HS-5 (cell line): ENCODE measurements around the gene ZNF555.

ENCODE experiments used
- DNase-seq: peaks from one replicate; pipeline ENCODE4 v3.0.0-alpha.2; 2012; ENCODE audit warnings: low read depth

Gene ZNF555

DNA sequence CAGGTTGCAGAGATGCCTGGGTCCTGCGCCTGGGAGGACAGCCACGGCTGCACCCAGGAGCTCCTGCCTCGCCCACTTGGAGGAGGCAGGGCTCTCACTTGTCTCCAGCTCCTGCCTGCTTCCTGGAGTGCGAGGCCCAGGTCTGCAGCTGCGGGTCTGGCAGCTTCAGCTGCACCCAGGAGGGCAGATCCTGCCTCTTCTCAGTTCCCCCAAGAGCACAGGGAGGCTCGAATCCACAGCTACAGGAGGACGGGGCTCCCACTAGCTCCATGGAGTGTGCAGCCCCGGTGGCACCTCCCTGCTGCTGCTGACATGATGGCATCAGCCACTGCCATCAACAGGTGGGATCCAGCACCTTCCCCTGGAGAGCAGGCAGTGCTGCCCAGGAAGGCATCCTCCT lies 17.1 kb upstream of the ZNF555 start:
- DNase-seq: no peak

DNA sequence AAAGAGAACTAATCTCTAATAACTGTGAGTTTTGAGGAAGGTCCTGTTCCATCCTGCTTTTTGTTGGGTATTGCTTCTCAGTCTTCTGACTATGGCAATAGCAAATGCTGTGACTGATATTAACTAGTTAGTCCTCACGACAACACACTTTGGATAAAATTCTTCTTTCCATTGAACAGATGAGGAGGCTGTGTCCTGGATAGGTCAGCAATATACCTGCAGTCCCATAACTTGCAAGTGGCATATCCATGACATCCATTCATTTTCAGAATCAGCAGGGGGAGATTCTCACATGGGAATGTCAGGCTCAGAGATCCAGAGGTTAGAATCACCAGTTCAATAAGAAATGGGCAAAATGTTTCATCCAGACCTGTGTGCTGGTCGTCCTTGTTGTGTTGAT lies 14.3 kb upstream of the ZNF555 start:
- DNase-seq: no peak

DNA sequence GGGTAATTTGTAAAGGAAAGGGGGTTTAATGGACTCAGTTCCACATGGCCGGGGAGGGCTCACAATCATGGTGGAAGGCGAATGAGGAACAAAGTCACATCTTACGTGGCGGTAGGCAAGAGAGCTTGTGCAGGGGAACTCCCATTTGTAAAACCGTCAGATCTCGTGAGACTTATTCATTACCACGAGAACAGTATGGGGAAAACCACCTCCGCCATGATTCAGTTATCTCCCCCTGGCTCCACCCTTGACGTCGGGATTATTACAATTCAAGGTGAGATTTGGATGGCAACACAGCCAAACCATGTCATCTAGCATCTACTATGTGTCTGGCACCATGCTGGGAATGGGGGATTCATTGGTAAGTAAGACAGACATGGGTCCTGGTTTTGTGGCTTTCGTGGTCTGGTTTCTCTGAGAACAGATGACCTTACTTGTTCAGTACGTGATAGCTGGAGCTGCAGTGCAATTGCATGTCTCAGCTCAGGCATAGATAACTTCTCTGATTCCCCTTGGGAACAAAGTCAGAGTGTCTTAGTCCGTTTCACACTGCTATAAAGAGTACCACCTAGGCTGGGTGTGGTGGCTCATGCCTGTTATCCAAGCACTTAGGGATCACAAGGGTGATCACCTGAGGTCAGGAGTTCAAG lies 13.3 kb upstream of the ZNF555 start:
- no peak for DNase-seq

DNA sequence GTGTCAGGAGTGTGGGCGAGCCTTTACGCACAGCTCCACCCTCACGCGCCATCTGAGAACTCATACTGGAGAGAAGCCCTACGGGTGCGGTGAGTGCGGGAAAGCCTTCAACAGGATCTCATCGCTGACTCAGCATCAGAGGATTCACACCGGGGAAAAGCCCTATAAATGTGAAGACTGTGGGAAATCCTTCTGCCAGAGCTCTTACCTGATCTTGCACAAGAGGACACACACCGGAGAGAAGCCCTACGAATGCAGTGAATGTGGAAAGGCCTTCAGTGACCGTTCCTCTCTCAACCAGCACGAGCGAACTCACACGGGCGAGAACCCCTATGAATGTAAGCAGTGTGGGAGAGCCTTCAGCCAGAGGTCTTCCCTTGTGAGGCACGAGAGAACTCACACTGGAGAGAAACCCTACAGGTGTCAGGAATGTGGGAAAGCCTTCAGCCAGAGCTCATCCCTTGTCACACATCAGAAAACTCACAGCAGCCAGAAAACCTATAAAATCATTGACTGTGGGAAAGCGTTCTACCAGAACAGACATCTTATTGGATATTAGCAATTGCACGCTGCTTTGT lies 6.9 kb upstream of the ZNF555 start:
- DNase-seq: no peak

DNA sequence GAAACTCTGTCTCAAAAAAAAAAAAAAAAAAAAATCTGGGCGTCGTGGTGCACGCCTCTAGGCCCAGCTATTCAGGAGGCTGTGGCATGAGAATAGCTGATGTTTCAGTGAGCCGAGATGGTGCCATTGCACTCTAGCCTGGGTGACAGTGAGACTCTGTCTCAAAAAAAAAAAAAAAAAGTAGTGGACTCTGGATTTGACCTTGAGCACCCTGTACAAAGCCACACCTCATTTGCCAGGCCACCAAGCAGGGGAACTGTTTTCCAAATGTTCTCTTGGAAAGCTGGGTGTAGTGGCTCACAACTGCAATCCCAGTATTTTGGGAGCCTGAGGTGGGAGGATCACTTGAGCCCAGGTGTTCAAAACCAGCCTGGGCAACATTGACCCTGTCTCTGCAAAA lies 3.8 kb upstream of the ZNF555 start:
- no peak for DNase-seq

DNA sequence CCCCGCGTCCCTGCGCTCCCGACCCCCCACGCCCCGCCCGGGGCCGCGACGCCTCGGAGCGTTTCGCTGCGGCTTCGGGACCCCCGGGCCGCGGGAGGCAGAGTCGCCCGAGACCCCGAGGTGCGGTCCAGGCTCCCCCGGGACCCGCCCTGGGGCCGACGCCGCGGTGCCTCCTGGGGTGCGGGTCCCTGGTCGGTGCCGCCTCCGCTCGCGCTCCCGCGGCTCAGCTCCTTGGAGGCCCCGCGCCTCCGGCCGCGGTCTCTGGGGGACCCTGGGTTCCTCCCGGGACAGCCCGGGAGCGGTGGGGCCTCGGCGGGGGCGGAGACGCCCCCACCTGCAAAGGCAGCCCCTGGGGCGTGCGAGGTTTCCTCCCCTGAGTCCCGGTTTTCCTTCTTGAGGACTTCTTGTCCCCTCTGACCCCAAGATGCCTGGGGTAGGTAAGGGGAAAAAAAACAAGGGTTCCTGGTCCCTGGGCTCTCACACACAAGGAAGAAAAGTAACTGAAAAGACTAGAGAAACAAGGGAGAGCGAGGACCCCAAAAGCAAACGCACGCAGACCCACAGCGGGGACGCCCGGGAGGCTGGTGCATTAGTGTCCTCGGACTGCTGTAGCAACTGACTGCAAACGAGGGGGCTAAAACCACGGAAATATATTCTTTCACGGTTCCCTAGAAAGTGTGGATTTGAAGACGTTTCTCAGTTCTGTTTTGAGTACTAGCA lies 740 bp downstream of the ZNF555 start:
- no peak for DNase-seq

DNA sequence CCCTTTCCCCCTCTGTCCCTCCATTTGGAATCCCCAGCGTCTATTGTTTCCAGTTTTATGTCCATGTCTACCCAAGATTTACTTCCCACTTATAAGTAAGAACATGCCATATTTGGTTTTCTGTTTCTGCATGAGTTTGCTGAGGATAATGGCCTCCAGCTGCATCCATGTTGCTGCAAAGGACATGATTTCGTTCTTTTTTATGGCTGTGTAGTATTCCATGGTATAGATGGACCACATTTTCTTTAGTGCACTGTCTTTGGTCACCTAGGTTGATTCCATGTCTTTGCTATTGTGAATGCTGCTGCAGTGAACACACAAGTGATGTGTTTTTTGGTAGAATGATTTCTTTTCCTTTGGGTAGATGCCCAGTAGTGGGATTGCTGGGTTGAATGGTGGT lies 3.8 kb downstream of the ZNF555 start:
- DNase-seq: no peak

DNA sequence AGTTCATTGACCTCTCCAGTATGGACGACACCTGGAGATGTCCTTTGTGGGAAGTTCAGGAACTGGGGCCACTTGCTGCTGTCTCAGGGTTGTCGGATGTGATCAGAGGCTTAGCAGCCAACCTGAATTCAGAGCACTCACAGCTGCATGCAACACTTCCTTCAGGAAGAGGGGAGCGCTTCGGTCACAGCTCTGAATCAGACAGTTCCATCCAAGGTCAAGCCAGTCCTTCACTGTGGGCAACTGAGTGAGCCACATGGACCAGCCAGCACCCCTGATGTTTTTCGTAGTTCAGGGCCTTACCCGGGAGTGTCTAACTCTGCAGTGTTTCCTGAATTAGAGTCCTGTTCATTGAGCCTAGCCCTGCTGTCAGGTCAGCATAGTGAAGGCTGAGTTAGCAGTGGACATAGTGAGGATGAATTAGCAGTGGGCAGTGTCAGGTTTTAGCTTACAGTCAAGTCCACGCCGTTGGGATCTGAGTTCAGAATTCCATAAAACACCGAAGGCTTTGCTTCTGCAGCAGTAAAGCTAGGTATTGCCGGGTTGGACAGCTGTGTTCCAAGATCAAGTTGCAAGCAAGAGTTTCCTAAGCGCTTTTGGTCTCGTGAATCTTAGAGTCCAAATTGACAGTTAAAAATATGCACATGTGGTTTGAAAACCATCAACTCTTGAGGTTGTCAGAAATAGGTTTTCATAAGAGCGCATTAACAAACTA lies 5.1 kb downstream of the ZNF555 start:
- no peak for DNase-seq

DNA sequence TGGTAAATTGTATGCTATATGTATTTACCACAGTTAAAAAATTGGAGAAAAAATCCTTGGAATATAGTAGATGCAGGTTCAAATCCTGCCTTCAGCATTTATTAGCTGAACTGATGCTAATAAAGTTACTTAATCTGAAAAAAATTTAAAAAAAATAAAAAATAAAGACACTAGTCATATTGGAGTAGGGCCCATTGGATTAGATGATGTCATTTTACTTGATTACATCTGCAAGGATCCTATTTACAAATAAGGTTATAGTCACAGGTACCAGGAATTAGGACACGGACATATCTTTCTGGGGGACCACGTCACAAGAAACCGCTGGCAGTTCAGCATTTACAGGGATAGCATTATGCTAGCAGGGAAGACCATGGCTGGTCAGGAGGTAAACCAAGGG lies 6.2 kb downstream of the ZNF555 start:
- DNase-seq: no peak

DNA sequence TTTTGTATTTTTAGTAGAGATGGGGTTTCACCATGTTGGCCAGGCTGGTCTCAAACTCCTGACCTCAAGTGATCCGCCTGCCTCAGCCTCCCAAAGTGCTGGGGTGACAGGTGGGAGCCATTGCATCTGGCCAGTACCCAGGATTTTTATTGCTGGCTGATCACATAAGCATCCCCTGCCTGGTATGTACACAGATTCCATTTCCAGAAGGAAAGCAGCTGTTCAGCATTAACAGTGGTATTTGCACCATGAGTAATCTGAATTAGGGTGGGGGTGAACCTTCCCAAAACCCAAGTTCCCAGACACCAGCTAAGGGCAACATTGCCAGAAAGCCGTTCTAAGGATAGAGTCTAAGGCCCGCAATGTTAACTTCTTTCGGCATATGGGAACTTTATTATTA lies 7.3 kb downstream of the ZNF555 start:
- DNase-seq: no peak

DNA sequence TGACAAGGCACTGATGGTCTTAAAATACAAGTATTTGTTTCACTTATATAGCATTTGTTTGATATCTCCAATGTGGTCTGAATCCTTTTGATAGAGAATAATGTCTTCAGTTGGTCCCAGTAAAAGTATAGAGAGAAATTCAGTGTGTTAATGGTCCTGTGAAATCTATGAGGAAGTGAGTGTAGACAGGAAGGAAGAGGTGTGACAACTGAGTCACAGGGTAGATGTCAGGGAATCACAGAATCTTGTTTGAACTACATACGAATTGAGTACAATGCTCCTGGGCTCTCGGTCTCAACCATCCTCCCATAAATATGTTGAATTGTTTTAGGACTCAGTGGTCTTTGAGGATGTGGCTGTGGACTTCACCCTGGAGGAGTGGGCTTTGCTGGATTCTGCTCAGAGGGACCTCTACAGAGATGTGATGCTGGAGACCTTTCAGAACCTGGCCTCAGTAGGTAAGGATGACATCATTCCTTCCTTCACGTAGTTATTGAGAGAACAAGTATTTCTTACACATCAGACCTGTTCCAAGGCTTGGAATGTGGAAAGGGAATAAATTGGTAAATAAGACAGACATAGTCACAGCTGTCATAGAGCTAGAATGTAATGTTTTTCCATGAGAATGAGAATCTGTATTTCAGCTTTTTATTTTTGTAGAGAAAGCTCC lies 9.1 kb downstream of the ZNF555 start:
- no peak for DNase-seq

DNA sequence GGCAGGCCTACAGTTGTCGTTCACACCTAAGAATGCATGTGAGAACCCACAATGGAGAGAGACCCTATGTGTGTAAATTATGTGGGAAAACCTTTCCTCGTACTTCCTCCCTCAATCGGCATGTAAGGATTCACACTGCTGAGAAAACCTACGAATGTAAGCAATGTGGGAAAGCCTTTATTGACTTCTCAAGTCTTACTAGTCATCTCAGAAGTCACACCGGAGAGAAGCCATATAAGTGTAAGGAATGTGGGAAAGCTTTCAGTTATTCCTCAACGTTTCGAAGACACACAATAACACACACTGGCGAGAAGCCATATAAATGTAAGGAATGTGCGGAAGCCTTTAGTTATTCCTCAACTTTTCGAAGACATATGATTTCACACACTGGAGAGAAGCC lies 11.3 kb downstream of the ZNF555 start:
- DNase-seq: no peak

DNA sequence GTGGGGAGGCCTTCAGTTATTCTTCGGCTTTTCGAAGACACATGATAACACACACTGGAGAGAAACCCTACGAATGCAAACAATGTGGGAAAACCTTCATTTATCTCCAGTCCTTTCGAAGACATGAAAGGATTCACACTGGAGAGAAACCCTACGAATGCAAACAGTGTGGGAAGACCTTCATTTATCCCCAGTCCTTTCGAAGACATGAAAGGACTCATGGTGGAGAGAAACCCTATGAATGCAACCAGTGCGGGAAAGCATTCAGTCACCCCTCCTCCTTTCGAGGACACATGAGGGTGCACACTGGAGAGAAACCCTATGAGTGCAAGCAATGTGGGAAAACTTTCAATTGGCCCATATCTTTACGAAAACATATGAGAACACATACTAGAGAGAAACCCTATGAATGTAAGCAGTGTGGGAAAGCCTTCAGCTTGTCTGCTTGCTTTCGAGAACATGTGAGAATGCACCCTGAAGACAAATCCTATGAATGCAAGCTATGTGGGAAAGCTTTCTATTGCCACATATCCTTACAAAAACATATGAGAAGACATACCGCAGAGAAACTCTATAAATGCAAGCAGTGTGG lies 11.8 kb downstream of the ZNF555 start:
- no peak for DNase-seq

DNA sequence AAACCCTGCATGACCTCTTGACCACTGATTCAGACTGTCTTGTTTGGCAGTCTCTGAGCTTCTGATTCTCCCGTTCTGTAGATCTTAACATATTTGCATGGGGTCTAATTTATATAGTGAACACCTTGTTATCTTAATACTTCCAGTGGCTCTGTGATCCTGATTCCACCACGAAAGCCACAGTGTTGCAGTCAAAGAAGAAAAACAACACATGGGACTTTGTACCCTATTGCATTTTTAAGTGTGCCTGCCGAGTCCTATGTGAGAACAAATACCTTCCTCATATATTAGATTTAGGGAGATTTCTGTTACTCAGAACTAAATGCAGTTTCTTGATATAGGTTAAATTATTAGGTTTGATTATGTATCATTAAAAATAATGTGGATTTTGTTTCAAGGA lies 13.6 kb downstream of the ZNF555 start:
- no peak for DNase-seq

DNA sequence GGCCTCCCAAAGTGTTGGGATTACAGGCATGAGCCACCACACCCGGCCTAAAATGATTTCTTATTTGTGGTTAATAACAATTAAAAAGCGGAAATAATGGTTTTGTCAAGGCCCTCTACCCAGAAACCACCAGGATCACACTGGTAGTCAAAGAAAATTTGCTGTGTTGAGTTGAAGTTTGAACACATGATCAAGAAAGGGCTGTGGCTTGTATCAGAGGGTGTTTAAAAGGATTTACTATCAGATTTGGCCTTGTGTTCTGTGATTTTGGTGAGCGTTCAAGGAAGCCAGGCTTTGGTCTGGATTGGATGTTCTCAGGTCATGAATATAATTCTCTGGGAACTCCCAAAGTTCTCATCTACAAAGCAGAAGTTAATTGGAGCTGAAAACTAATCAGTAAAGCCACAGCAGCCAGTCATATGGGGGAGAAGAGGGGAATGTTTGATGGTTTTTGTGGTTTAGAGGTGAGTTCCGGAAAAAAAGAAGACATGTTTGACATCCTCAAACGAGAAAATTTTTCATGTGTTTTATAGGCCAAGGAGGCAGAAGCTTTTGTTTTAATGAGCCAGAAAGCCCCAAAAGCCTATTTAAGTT lies 15.3 kb downstream of the ZNF555 start:
- no peak for DNase-seq

DNA sequence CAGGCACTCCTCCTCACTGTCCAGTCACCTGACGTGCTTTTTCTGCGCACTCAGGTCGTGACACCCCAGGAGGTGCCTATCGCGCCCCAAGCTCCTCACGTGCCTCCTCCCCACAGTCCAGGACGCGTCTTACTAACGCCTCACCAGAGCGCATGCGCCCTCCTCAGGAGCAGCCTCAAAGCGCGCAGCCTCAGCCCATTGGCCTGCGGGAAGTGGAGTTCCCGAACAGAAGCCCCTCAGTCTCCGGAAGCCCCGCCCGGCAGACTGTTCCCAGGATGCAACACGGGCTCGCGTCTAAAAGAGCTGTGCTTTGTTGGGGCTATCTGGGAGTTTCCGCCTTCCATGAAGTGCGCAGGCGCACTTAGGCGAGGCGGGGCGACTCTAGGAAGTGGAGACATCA lies 17.6 kb downstream of the ZNF555 start:
- DNase-seq: no peak

DNA sequence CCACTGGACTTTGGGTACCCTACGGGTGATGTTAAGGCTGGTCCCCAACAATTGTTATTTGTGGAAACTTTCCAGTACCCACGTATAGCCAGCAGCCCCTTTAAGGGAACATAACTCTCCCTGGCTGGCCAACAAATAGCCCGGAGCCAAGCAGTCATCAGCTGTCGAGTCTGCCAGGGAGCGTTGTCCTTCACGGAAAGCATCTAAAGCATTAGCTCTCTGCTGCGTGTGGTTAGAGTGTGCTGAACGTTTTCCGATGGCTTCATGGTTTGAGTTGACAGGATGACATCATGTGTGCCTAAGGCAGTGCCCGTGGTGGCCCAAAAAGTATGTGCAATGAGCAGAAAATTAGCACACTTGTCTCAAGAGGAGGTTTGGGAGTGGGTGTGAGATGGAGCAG lies 22.5 kb downstream of the ZNF555 start:
- no peak for DNase-seq

DNA sequence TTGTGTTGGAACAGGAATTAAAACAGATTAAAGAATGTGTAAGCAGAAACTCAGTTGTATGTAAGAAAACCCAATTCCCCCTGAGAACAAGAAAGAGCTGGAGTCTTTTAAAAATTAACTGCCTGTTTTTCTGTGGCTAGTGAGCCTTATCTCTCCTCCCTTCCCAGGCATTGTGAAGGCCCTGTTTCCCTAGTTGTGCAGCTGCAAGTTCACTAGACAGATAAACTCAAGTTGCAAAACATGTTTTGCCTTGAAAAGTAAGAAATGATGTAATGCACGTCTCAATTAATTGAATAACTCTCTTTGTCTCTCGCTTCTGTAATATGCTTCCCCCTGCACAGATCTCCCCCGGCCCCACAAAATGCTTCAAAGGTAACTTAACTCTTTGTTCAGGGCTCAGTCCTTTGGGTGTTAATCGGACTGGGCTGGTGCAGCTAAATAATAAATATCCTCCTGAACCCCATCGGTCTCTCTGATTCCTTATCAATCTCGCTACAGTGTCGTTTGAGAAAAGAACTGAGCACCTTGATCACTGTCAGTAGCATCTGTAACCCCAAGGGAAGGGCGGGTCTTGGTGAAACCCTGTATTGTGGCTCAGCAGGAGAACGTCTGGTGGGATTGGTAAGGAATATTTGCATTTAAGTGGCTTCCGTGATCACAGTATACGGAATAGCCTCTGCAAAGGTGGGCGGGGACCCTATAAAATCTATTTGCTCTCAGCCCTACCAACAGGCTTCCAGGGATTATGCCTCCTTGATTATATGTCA lies 24.2 kb downstream of the ZNF555 start:
- DNase-seq: no peak

DNA sequence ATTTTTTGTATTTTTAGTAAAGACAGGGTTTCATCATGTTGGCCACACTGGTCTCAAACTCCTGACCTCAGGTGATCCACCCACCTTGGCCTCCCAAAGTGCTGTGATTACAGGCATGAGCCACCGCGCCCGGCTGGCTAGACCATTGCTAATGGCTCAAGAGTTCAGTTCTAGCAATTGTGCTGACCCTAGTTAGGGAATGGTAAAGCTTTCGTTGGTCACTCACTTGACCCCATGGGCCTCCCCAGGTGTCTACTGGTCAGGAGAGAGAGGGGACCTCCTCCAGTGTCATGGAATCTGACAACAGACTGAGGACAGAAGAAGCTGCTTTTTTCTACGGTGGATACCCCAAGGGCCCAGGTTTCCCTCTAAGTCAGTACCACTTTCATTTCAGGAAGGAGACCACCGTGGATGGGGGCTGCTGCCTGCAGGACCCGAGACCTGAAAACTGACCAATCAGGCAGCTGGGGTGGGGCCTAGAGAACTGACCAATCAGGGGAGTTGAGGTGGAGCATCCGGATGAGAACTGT lies 25.3 kb downstream of the ZNF555 start:
- DNase-seq: no peak
